C4-2B (cell line): Measurements from ENCODE around the gene MESP2.

ENCODE experiments used
- ZFX ChIP-seq: fragments of 450-650 bp; IDR thresholded peaks from 2 replicates; pipeline ENCODE4 v1.6.1; 2017
- TF ChIP-seq, protein P1 (sequence below): fragments of 450-650 bp; conservative IDR thresholded peaks from 2 replicates; pipeline ENCODE4 v1.5.1; 2017; ENCODE audit warnings: mild to moderate bottlenecking

DNA sequence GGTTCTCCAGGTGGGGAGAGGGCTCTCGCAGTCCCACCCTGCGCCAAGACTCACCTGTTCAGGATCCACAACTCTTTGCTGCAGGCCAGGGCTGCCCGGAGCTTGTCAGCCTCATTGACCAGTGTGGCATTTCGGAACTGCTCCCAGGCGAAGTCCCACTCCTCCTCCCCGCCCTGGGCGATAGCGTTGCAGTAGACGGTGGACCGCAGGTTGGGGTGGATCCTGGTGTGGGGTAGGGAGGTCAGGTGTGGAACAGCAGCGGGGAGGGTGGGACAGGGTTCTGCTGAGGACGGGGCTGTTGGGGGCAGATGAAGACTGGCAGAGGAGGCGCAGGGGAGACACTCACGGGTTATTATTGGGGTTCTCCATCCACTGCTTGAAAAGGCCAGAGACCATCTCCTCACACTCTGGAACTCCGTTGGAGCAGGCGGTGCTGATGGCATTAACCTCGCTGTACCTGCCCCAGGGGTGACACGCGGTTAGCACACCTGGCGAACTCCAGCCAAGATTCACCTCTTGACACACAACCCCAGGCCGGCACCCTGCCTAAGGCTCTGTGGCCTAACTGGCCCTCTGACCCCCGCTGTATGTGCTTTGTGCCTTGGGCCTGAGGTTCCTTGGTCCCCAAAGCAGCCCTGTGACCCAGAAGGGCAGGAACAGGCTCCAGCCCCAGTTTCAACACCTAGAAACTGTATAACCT, 16.1 kb downstream of the MESP2 start:
- TF ChIP-seq, protein P1, sequence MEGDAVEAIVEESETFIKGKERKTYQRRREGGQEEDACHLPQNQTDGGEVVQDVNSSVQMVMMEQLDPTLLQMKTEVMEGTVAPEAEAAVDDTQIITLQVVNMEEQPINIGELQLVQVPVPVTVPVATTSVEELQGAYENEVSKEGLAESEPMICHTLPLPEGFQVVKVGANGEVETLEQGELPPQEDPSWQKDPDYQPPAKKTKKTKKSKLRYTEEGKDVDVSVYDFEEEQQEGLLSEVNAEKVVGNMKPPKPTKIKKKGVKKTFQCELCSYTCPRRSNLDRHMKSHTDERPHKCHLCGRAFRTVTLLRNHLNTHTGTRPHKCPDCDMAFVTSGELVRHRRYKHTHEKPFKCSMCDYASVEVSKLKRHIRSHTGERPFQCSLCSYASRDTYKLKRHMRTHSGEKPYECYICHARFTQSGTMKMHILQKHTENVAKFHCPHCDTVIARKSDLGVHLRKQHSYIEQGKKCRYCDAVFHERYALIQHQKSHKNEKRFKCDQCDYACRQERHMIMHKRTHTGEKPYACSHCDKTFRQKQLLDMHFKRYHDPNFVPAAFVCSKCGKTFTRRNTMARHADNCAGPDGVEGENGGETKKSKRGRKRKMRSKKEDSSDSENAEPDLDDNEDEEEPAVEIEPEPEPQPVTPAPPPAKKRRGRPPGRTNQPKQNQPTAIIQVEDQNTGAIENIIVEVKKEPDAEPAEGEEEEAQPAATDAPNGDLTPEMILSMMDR, result no peak
- TF ChIP-seq ZFX, result no peak
